ENCODE results near the gene TNNC1. TPM values are rescaled to one million over a fixed set of nuclear protein-coding genes. Genes with fewer than 3 reads are reported as not detected.

The TNNC1 gene
- total RNA-seq, 1 experiment from 2014 or later, result 8.3 TPM

- ChIA-PET CTCF (no interaction called here), POLR2A (ENCODE audit: unreplicated experiment) (interaction anchor here (0.5 kb wide), 1 partner anchor 923 kb away, joined by 20 read pairs; the partner anchor contains the start of gene DCAF1)
- Histone ChIP-seq H3K4me3 (no peak overlapping the region), H3K79me2 (ENCODE audit: low read depth) (no peaks in the 10 kb centered on the region), H3K9me2 (ENCODE audit: insufficient read depth) (no peaks in the 10 kb centered on the region), H4K20me1 (ENCODE audit: insufficient read depth) (no peaks in the 10 kb centered on the region), H3K27me3 (ENCODE audit: insufficient read depth, low read depth) (no peaks in the 10 kb centered on the region), H3K9me3 (ENCODE audit: insufficient read depth, low read depth) (no peaks in the 10 kb centered on the region), H3K4me1 (replicated peaks; ENCODE audit: insufficient read depth) (no peaks in the 10 kb centered on the region), H2AFZ (no peak overlapping the region), H3F3A (ENCODE audit: insufficient read depth, low read depth) (no peaks in the 10 kb centered on the region), H3K27ac (no peak overlapping the region), H3K4me2 (no peak overlapping the region), H3K36me3 (ENCODE audit: low read depth) (no peaks in the 10 kb centered on the region)
- BruUV-seq (replicated peaks), result no TSS peak
- no peak for DNase-seq
- intact Hi-C loops (cut with micrococcal nuclease; ENCODE audit: unreplicated experiment), result no loop called here
- TF ChIP-seq EZH2 (IDR thresholded peaks at IDR 0.05; ENCODE audit: low read depth) (no peak), CTCF (conservative IDR thresholded peaks at IDR 0.05) (no peak)
Measured at GRCh38 chr3:52423173-52423572, 30.7 kb downstream of the TNNC1 start.

- Histone ChIP-seq H2AFZ (no peak overlapping the region), H3F3A (ENCODE audit: insufficient read depth, low read depth) (no peaks in the 10 kb centered on the region), H3K9me3 (ENCODE audit: insufficient read depth, low read depth) (no peaks in the 10 kb centered on the region), H3K4me1 (replicated peaks; ENCODE audit: insufficient read depth) (no peaks in the 10 kb centered on the region), H3K79me2 (ENCODE audit: low read depth) (no peaks in the 10 kb centered on the region), H4K20me1 (ENCODE audit: insufficient read depth) (no peaks in the 10 kb centered on the region), H3K27ac (no peak overlapping the region), H3K36me3 (ENCODE audit: low read depth) (no peaks in the 10 kb centered on the region), H3K9me2 (ENCODE audit: insufficient read depth) (no peaks in the 10 kb centered on the region), H3K27me3 (ENCODE audit: insufficient read depth, low read depth) (no peaks in the 10 kb centered on the region), H3K4me3 (no peak overlapping the region), H3K4me2 (no peak overlapping the region)
- no TSS peak for BruUV-seq (replicated peaks)
- ChIA-PET CTCF (no interaction called here), POLR2A (ENCODE audit: unreplicated experiment) (interaction anchor here (0.5 kb wide), 1 partner anchor 923 kb away, joined by 20 read pairs; the partner anchor contains the start of gene DCAF1)
- no peak for DNase-seq
- TF ChIP-seq CTCF (conservative IDR thresholded peaks at IDR 0.05) (no peak), EZH2 (IDR thresholded peaks at IDR 0.05; ENCODE audit: low read depth) (no peak)
- intact Hi-C loops (cut with micrococcal nuclease; ENCODE audit: unreplicated experiment), result no loop called here
Measured at GRCh38 chr3:52422669-52423068, 31.2 kb downstream of the TNNC1 start.

- no peak for DNase-seq
- Histone ChIP-seq H3K27ac (no peak overlapping the region), H3K27me3 (ENCODE audit: insufficient read depth, low read depth) (no peaks in the 10 kb centered on the region), H3K4me2 (no peak overlapping the region), H3F3A (ENCODE audit: insufficient read depth, low read depth) (no peaks in the 10 kb centered on the region), H3K4me3 (no peak overlapping the region), H3K9me3 (ENCODE audit: insufficient read depth, low read depth) (no peaks in the 10 kb centered on the region), H3K4me1 (replicated peaks; ENCODE audit: insufficient read depth) (no peaks in the 10 kb centered on the region), H4K20me1 (ENCODE audit: insufficient read depth) (no peaks in the 10 kb centered on the region), H3K79me2 (ENCODE audit: low read depth) (no peaks in the 10 kb centered on the region), H3K9me2 (ENCODE audit: insufficient read depth) (no peaks in the 10 kb centered on the region), H2AFZ (no peak overlapping the region), H3K36me3 (ENCODE audit: low read depth) (no peaks in the 10 kb centered on the region)
- TF ChIP-seq EZH2 (IDR thresholded peaks at IDR 0.05; ENCODE audit: low read depth) (no peak), CTCF (conservative IDR thresholded peaks at IDR 0.05) (no peak)
- ChIA-PET POLR2A (ENCODE audit: unreplicated experiment) (no interaction called here), CTCF (no interaction called here)
- intact Hi-C loops (cut with micrococcal nuclease; ENCODE audit: unreplicated experiment), result no loop called here
- BruUV-seq (replicated peaks), result no TSS peak
Measured at GRCh38 chr3:52420388-52420787, 33.5 kb downstream of the TNNC1 start.

All from PC-9 (cell line).